SK-N-SH (cell line): Measurements from ENCODE around the gene SLC6A2. TPM values are rescaled to one million over a fixed set of nuclear protein-coding genes. Genes with fewer than 3 reads are reported as not detected.

Experiments
- CTCF ChIA-PET: fragments of 300-600, 350-600 bp; formaldehyde crosslinking; extraction: SDS; loops from one replicate; lab custom pipeline; 2021; lab: Yijun Ruan, JAX
- POLR2A ChIA-PET: fragments of 350-600 bp; sonication (Branson Sonifier 250); formaldehyde crosslinking; extraction: SDS; loops from one replicate; lab custom pipeline; 2020; ENCODE audit warnings: antibody characterized with exemption, inconsistent platforms; lab: Yijun Ruan, JAX
- DNase-seq: peaks from one replicate; pipeline ENCODE4 v3.0.0; 2012
- H2AFZ ChIP-seq: fragments of 200-600 bp; sonication (generic); 2 replicates; pipeline ENCODE4 v1.8.1; 2016; ENCODE audit warnings: antibody characterized with exemption, mild to moderate bottlenecking, low read depth
- H3F3A ChIP-seq: fragments of 200-600 bp; sonication (generic); replicated peaks from 2 replicates; pipeline ENCODE3; 2016; ENCODE audit warnings: antibody characterized with exemption, mild to moderate bottlenecking; ENCODE audit not compliant: insufficient read depth
- H3K27ac ChIP-seq, 2 experiments: fragments of 200-500 bp in 1 of 2; fragments of 200-600 bp in 1 of 2; sonication (Bioruptor generic) in 1 of 2; sonication (generic), shearing (Covaris generic) in 1 of 2; 2 replicates each; pipeline versions ENCODE4 v1.5.1 to v1.6.1; 2014 to 2016; ENCODE audit warnings: low read depth in 2 of 2, inconsistent platforms in 1 of 2, low read length in 1 of 2, mild to moderate bottlenecking in 1 of 2, mixed read lengths in 1 of 2
- H3K27me3 ChIP-seq: fragments of 200-600 bp; sonication (generic), shearing (Covaris generic); 2 replicates; pipeline ENCODE4 v1.6.1; 2016; ENCODE audit warnings: mixed run types; ENCODE audit not compliant: insufficient read depth
- H3K36me3 ChIP-seq, 2 experiments: fragments of 200-500 bp in 1 of 2; fragments of 200-600 bp in 1 of 2; sonication (Bioruptor generic) in 1 of 2; sonication (generic) in 1 of 2; replicated peaks in 1 of 2; 2 replicates each; pipeline versions ENCODE3 to v1.5.1; 2014 to 2016; ENCODE audit warnings: low read length in 1 of 2, mild to moderate bottlenecking in 1 of 2; ENCODE audit not compliant: insufficient read depth in 2 of 2, control insufficient read depth in 1 of 2
- H3K4me1 ChIP-seq, 2 experiments: fragments of 200-500 bp in 1 of 2; fragments of 200-600 bp in 1 of 2; sonication (Bioruptor generic) in 1 of 2; sonication (generic), shearing (Covaris generic) in 1 of 2; 2 replicates each; pipeline versions ENCODE4 v1.5.1 to v1.6.1; 2014 to 2016; ENCODE audit warnings: low read depth in 1 of 2, low read length in 1 of 2, mixed run types in 1 of 2; ENCODE audit not compliant: insufficient read depth in 2 of 2, control insufficient read depth in 1 of 2
- H3K4me2 ChIP-seq: fragments of 200-600 bp; sonication (generic), shearing (Covaris generic); 2 replicates; pipeline ENCODE4 v1.6.1; 2017; ENCODE audit warnings: mixed run types
- H3K4me3 ChIP-seq, 2 experiments: fragments of 200-500 bp in 1 of 2; fragments of 200-600 bp in 1 of 2; sonication (Bioruptor generic) in 1 of 2; sonication (generic), shearing (Covaris generic) in 1 of 2; 2 replicates each; pipeline versions ENCODE4 v1.5.1 to v1.8.1; 2014 to 2016; ENCODE audit warnings: low read depth in 2 of 2, inconsistent platforms in 1 of 2, low read length in 1 of 2, mild to moderate bottlenecking in 1 of 2, mixed read lengths in 1 of 2, moderate library complexity in 1 of 2
- H3K79me2 ChIP-seq: fragments of 200-600 bp; sonication (generic); 2 replicates; pipeline ENCODE4 v1.8.1; 2017; ENCODE audit warnings: mild to moderate bottlenecking; ENCODE audit not compliant: insufficient read depth
- H3K9ac ChIP-seq: fragments of 200-600 bp; sonication (generic); 2 replicates; pipeline ENCODE4 v1.6.1; 2017; ENCODE audit warnings: mixed run types
- H3K9me2 ChIP-seq: fragments of 200-600 bp; sonication (generic); 2 replicates; pipeline ENCODE4 v1.6.1; 2017; ENCODE audit warnings: mixed run types
- H3K9me3 ChIP-seq: fragments of 200-600 bp; sonication (generic); 2 replicates; pipeline ENCODE4 v1.6.1; 2017; ENCODE audit warnings: mixed run types, mild to moderate bottlenecking, moderate library complexity
- H4K20me1 ChIP-seq: fragments of 200-600 bp; sonication (generic); 2 replicates; pipeline ENCODE4 v1.6.1; 2017; ENCODE audit warnings: mild to moderate bottlenecking, mixed run types; ENCODE audit not compliant: insufficient read depth
- CHD2 ChIP-seq: fragments of 150-350 bp; IDR thresholded peaks from 2 replicates; pipeline ENCODE4 v1.6.1; 2018; ENCODE audit warnings: low read length; ENCODE audit not compliant: partially characterized antibody
- FOXJ3 ChIP-seq: sonication (generic); formaldehyde crosslinking; IDR thresholded peaks from 2 replicates; pipeline ENCODE4 v1.5.1; 2020; ENCODE audit warnings: mild to moderate bottlenecking, missing genetic modification reagents
- NFIC ChIP-seq: IDR thresholded peaks from 2 replicates; pipeline ENCODE4 v1.4.0; 2012; ENCODE audit warnings: borderline replicate concordance
- NRF1 ChIP-seq: IDR thresholded peaks from 2 replicates; pipeline ENCODE4 v1.6.1; 2012; ENCODE audit warnings: low read depth, mild to moderate bottlenecking, low read length
- RCOR1 ChIP-seq: fragments of 150-350 bp; IDR thresholded peaks from 2 replicates; pipeline ENCODE4 v1.6.1; 2017; ENCODE audit warnings: antibody characterized with exemption, low read length
- RFX5 ChIP-seq: IDR thresholded peaks from 2 replicates; pipeline ENCODE4 v1.6.1; 2012; ENCODE audit warnings: mild to moderate bottlenecking, improper control_type of control experiment, low read length
- RXRA ChIP-seq: IDR thresholded peaks from 2 replicates; pipeline ENCODE4 v1.4.0; 2012; ENCODE audit warnings: low read depth, mild to moderate bottlenecking, borderline replicate concordance
- SMC3 ChIP-seq: IDR thresholded peaks from 2 replicates; pipeline ENCODE4 v1.6.1; 2012; ENCODE audit warnings: low read depth, low read length, improper control_type of control experiment
- USF2 ChIP-seq: fragments of 150-350 bp; IDR thresholded peaks from 2 replicates; pipeline ENCODE4 v1.6.1; 2017; ENCODE audit warnings: antibody characterized with exemption, low read length, low read depth, borderline replicate concordance
- WGBS: methylation state at CpG from one replicate; pipeline ENCODE4 v1.1.6; 2017; ENCODE audit warnings: low lambda C conversion rate; 5-methylcytosine and 5-hydroxymethylcytosine counted together
- polyA plus RNA-seq, 3 experiments: library from polyadenylated mRNA; depleted of rRNA; stranded (reverse); fragments of >200 nt; gene quantifications; 2 replicates each; pipeline ENCODE4 v1.2.3, GENCODE V29; 2012
- TF ChIP-seq, protein P1 (sequence below): fragments of 200-600 bp; sonication (generic); IDR thresholded peaks from 2 replicates; pipeline ENCODE4 v1.6.1; 2017; ENCODE audit warnings: antibody characterized with exemption, mild to moderate bottlenecking, moderate library complexity
- TF ChIP-seq, protein P2 (sequence below): IDR thresholded peaks from 2 replicates; pipeline ENCODE4 v1.4.0; 2012; ENCODE audit warnings: low read depth

Gene SLC6A2
- polyA plus RNA-seq, 1 of the 3 experiments (the other 2 are of a cell fraction): 3.3 TPM

DNA sequence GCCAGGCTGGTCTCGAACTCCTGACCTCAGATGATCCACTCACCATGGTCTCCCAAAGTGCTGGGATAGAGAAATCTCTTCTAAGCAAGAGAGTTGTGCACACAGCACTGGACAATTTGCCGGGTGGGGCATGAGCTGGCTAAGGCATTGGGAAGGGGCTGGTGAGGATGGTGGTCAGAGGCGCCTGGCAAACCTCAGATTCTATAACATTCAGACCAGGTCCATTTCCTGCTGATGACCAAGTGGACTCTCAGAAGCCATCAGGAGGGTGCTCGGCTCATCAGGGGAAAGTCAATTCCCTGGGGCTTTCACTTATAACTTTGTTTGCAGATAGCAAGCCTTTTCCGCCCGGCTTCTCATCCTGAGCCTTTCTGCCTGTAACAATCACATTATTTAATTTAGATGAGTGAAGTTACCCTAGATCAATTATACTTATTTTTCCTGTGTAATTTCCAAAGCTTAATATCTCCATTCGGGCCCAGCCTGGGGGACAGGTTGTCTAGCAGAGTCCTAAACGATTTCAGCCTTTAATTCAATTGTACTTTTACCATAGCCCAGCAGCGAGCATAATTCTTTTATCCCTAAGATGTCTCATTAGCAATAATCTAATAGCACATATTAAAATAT, 15.0 kb upstream of the SLC6A2 start (continued):
- TF ChIP-seq, protein P1, sequence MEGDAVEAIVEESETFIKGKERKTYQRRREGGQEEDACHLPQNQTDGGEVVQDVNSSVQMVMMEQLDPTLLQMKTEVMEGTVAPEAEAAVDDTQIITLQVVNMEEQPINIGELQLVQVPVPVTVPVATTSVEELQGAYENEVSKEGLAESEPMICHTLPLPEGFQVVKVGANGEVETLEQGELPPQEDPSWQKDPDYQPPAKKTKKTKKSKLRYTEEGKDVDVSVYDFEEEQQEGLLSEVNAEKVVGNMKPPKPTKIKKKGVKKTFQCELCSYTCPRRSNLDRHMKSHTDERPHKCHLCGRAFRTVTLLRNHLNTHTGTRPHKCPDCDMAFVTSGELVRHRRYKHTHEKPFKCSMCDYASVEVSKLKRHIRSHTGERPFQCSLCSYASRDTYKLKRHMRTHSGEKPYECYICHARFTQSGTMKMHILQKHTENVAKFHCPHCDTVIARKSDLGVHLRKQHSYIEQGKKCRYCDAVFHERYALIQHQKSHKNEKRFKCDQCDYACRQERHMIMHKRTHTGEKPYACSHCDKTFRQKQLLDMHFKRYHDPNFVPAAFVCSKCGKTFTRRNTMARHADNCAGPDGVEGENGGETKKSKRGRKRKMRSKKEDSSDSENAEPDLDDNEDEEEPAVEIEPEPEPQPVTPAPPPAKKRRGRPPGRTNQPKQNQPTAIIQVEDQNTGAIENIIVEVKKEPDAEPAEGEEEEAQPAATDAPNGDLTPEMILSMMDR: no peak
- TF ChIP-seq NRF1 (no peak), RFX5 (no peak), NFIC (no peak), USF2 (no peak), FOXJ3 (peak; percentile 35; the same call in 1 of the 2 replicates), RCOR1 (peak; percentile 83), CHD2 (peak; percentile 38), RXRA (no peak), SMC3 (no peak)

DNA sequence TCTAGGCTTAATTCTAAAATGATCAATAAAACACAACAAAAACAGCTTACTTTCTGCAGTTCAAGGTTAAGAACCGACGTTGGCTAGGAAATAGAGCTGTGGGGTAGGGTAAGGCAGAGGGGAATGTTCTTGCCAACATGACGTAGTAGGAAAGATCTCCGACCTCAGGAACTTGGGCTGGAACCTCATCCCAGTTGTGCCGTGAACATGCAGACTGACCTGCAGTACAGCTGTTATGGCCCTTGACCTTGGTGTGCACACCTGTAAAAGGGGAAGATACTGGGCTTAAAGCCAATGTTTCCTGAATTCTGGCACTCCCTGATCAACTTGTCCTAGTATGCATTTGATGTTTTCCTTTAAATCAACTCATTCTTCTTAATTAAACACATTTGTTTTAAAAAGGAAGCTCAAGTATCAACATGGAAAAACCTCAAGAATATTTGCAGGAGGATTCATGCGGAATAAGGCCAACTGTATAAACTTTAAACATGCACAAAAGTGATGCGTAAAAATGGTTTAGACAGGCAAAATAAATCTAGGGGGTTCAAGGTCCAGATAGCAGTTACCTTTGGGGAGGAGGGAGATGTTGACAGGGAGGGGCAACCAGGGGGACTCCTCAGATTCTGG, 14.2 kb upstream of the SLC6A2 start:
- 51% methylated on average over 7 of the region's 7 CpGs for WGBS
- CTCF ChIA-PET: interaction anchor here (0.6 to 4.8 kb wide), 10 partner anchors 18 to 204 kb away, joined by 3 to 18 read pairs (median 3); no protein-coding TSS in a partner anchor
- H3K4me3 ChIP-seq: no peak overlapping the region

More for the DNA sequence above, 14.2 kb upstream of the SLC6A2 start:
- H4K20me1 ChIP-seq: no peaks in the 10 kb centered on the region
- H3K9me2 ChIP-seq: no peaks in the 10 kb centered on the region
- H3K4me2 ChIP-seq: no peak overlapping the region
- no peaks in the 10 kb centered on the region for H3K36me3 ChIP-seq
- no peaks in the 10 kb centered on the region for H3K9me3 ChIP-seq
- DNase-seq: no peak
- H3K79me2 ChIP-seq: no peaks in the 10 kb centered on the region
- H3K27ac ChIP-seq: peak overlapping the region; percentile 17 to 98; a peak in 3 of 4 replicates
- POLR2A ChIA-PET: interaction anchor here (0.9 to 1.6 kb wide), 3 partner anchors 11 to 27 kb away, joined by 3 to 12 read pairs (median 9); no protein-coding TSS in a partner anchor
- H3K9ac ChIP-seq: no peak overlapping the region
- TF ChIP-seq, protein P2, sequence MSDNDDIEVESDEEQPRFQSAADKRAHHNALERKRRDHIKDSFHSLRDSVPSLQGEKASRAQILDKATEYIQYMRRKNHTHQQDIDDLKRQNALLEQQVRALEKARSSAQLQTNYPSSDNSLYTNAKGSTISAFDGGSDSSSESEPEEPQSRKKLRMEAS: no peak
- no peaks in the 10 kb centered on the region for H3F3A ChIP-seq
- peaks cover 0 to 56% of the 10 kb centered on the region in 2 experiments; a peak in 2 of 4 replicates for H3K4me1 ChIP-seq
- H3K27me3 ChIP-seq: peaks cover 15% of the 10 kb centered on the region; the same call in 1 of the 2 replicates
- H2AFZ ChIP-seq: no peak overlapping the region
